GM12892 (cell line): ENCODE measurements around the gene PSME2.

ENCODE experiments used
- POLR2A ChIP-seq: IDR thresholded peaks from 2 replicates; pipeline ENCODE4 v1.6.1; 2011; ENCODE audit warnings: low read depth, low read length, control low read depth
- POLR2AphosphoS5 ChIP-seq: IDR thresholded peaks from 2 replicates; pipeline ENCODE4 v1.6.1; 2011; ENCODE audit warnings: low read depth, low read length, control low read depth

DNA sequence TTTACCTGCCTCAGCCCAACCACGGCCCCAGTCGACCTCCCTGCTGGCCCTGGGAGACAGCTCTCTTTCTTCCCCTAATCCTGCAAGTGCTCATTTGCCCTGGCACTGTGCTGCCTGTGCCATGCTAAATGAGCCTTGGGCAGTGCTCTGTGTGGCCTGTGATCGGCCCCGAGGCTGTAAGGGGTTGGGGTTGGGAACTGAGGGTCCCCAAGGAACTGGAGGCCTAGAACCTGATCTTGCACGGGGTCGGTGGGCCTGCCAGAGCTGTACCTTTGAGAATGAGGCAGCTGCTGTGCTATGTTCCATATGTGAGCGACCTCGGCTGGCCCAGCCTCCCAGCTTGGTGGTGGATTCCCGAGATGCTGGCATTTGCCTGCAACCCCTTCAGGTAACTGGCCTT, 3.7 kb upstream of the PSME2 start:
- TF ChIP-seq POLR2A (no peak), POLR2AphosphoS5 (no peak)
